HUDEP-2 (cell line): ENCODE data around the gene ARSK.
A peak's percentile ranks its signal among the peaks of the same experiment; 100 is the strongest.
"Not testable (repeated sequence)": the region's sequence is repeated elsewhere in the genome, so short reads cannot be mapped to it uniquely, and the experiment has no call there.

Source experiments
- DNase-seq, 76 experiments: peaks; one replicate each; lab custom pipeline; 2025; ENCODE audit not compliant: unreplicated experiment in 76 of 76; lab: John Stamatoyannopoulos, UW

The ARSK gene

DNA sequence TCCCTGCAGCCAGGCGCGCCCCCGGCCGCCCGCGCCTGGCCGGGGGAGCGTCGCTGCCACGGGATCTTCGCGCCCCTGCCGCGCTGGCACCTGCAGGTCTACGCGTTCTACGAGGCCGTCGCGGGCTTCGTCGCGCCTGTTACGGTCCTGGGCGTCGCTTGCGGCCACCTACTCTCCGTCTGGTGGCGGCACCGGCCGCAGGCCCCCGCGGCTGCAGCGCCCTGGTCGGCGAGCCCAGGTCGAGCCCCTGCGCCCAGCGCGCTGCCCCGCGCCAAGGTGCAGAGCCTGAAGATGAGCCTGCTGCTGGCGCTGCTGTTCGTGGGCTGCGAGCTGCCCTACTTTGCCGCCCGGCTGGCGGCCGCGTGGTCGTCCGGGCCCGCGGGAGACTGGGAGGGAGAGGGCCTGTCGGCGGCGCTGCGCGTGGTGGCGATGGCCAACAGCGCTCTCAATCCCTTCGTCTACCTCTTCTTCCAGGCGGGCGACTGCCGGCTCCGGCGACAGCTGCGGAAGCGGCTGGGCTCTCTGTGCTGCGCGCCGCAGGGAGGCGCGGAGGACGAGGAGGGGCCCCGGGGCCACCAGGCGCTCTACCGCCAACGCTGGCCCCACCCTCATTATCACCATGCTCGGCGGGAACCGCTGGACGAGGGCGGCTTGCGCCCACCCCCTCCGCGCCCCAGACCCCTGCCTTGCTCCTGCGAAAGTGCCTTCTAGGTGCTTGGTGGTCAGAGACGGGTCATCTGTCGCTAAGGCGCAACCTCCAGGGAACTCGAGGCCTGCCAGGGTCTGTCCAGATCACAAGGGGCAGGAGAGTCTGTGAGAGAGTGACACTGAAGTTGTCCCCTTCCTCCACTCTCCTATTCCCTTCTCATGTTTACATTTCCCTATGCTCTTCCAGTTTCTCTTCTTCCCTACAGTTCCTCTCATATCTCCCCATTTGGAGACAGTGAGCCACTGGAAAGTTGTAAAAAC is 66.3 kb downstream of the ARSK start:
- peak in 69 of 76 experiments; percentile 14 to 86 (median 49) for DNase-seq

GRCh38 chr5:95621839-95622629 is 67.1 kb downstream of the ARSK start:
- peak in 1 of 76 experiments; percentile 12 for DNase-seq

DNA sequence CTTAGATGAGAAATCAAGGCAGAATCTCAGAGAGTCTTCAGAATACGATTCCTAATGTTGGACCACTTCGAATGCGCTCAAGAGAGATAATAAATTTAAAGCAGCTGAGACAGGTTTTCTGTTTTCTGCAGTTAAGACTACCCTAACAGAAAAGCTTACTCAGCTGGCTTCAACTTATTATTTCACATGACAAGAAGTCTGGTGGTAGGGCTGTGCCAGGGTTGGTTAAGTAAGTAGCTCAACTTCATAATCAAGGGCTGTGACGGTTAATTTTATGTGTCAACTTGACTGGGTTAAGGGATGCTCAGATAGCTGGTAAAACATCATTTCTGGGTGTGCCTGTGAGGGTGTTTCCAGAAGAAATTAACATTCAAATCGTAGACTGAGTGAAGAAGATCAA is 68.8 kb downstream of the ARSK start:
- DNase-seq, result no peak

- DNase-seq, result no peak
Measured at GRCh38 chr5:95624368-95624767, 69.5 kb downstream of the ARSK start.

DNA sequence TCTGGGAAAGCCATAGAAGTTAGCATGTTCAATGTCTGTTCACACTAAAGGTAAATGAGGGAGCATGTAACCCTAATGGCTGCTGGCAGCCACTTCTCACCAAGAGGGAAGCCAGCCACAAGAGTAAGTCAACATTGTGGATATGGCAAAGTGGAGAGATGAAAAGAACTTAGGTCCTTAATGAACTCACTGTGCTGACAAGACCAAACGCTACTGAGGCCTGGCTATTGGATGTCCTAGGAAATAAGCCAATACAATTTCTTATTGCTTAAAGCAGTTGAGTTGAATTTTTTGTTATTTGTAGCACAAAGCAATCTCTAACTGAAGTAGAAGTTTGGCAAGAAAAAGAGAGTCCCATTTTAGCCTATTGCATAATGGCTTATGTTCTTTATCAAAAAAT is 71.8 kb downstream of the ARSK start:
- DNase-seq, result no peak

DNA sequence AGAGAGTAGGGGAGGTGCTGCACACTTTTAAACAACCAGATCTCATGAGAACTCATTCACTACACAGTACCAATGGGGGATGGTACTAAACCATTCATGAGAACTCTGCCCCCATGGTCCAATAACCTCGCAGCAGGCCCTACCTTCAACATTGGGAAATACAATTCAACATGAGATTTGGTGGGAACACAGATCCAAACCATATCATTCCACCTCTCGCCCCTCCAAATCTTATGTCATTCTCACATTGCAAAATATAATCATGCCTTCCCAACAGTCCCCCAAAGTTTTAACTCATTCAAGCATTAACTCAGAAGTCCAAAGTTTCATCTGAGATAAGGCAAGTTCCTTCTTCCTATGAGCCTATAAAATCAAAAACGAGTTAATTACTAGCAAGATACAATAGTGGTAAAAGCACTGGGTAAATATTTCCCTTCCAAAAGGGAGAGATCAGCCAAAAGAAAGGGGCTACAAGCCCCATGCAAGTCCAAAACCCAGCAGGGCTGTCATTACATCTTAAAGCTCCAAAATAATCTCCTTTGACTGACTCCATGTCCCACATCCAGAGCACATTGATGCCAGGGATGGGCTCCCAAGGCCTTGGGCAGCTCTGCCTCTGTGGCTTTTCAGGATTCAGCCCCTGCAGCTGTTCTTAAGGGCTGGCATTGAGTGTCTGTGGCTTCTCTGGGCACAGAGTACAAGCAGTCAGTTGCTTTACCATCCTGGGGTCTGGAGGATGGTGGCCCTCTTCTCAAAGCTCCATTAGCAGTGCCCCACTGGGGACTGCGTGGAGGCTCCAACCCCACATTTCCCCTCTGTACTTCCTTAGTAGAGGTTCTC is 73.3 kb downstream of the ARSK start:
- no peak for DNase-seq

- DNase-seq, result no peak
Measured at GRCh38 chr5:95628933-95629332, 74.0 kb downstream of the ARSK start.

GRCh38 chr5:95630394-95630917 is 75.6 kb downstream of the ARSK start:
- DNase-seq, result no peak

DNA sequence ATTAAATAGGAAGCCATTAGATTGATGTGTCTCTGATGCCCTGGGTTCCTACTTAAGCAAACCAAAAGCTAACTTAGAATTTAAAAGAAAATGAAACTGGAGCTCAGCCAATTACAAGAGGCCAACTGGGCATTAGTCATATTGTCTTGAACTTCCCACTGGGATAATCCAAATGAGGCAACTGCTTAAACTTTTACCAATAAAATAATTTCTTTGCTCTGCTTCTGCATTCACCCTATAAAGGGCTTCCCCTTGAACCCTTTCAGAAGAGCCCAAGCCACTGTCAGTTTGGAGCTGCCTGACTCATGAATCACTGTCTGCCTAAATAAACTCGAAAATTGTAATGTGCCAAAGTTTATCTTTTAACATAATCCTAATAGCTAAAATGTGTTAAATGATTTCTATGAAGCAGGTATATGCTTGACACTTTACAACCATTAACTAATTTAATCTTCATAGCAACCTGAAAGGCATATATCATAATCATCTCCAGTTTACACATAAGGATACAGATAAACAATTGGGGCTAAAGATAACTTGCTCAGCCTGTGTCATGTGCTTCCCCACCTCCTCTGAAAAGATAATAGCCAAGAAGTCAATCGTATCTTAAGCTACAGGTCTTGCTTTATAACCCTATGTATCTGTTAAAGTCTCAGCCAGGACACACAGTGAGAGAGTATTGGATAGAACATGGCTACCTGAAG is 76.5 kb downstream of the ARSK start:
- DNase-seq, result peak in 26 of 76 experiments; percentile 11 to 57 (median 38)

GRCh38 chr5:95631991-95632675 is 77.2 kb downstream of the ARSK start:
- DNase-seq, result peak in 65 of 76 experiments; percentile 7 to 74 (median 33)

GRCh38 chr5:95632942-95633341 is 78.0 kb downstream of the ARSK start:
- not testable (repeated sequence) for DNase-seq

- DNase-seq, result no peak
Measured at GRCh38 chr5:95633671-95634070, 78.8 kb downstream of the ARSK start.

GRCh38 chr5:95634081-95634480 is 79.2 kb downstream of the ARSK start:
- DNase-seq, result no peak

DNA sequence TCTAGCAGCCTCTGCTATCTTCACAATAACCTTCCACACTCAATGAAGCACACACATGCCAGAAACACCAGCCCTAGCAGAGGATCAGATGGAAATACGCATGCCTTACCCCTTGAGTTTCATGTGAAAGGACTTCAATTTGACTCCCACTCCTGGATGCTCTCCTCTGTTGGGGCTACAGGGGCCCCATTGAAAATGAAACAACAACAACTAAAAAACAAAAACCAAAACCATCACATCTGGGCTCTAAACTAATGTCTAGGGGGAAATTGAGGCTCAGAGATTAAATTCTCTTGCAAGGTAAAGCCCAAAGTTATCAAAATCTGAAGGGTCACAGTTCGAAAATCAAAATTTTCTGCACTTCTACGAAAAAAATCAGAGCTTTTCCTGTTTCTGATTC is 83.7 kb downstream of the ARSK start:
- DNase-seq, result no peak

DNA sequence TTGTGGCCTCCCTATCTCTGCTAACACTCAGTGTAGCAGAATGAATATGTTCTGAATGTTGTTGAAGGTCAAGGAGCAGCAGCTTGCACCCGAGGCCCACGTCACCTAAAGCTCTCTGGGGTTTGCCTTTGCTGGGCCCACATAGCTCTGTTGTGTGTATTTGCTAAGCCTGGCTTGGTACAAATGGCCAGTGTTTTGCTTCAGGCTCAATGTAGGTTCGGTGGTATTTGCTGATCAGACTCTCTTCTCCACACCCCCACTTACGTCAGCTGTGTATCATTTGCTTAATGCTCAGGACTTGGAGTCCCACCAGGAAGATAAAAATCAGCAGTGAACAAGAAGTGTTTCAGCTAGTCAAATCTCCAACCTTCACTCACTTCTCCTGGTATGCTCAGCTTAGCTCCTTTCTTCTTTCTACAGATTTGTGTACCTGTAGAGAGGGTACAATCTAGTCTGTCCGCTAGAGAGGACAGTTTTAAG is 86.9 kb downstream of the ARSK start:
- peak in 38 of 76 experiments; percentile 7 to 68 (median 32) for DNase-seq

DNA sequence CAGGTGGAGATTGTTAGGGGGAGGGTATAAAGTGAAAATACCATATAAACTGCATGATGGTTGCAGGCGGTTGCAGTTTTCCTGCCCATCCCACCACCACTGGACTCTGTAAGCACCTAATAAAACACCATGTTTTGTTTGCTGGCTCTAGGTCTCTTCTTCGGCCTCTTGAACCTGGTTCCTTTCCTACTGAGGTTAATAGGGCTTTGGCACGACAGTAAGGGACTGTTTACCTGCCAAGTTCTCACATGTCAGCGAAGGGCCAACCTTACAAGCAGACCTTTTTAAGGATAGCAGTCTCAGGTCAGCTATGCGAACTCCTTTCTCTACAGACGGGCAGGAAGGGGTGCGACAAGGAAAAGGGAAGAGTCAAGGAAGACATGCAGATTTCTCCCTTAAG is 88.3 kb downstream of the ARSK start:
- no peak for DNase-seq

GRCh38 chr5:95644351-95645042 is 89.6 kb downstream of the ARSK start:
- peak in 50 of 76 experiments; percentile 3 to 68 (median 40) for DNase-seq

GRCh38 chr5:95646226-95646568 is 91.3 kb downstream of the ARSK start:
- not testable (repeated sequence) for DNase-seq
